ENCODE measurements around the gene PRSS21.

PRSS21 gene

DNA sequence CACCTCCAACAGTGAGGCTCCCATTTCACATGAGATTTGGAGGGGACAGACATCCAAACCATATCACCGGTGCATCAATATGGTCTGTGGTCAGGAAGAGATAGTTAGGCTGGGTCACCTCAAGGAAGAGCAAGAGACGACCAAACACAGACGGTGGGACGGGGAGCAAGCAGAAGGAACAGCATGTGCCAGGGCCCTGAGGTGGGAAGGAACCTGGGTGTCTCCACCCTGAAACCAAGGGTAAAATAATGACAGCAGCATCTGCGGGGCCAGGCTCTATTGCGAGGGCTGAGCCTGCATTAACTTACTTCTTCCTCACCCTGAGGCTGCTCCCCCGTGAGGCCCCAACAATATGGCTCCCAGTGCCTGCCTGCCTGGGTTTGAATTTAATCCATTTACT is 8.9 kb upstream of the PRSS21 start:
- DNase-seq = no peak

DNA sequence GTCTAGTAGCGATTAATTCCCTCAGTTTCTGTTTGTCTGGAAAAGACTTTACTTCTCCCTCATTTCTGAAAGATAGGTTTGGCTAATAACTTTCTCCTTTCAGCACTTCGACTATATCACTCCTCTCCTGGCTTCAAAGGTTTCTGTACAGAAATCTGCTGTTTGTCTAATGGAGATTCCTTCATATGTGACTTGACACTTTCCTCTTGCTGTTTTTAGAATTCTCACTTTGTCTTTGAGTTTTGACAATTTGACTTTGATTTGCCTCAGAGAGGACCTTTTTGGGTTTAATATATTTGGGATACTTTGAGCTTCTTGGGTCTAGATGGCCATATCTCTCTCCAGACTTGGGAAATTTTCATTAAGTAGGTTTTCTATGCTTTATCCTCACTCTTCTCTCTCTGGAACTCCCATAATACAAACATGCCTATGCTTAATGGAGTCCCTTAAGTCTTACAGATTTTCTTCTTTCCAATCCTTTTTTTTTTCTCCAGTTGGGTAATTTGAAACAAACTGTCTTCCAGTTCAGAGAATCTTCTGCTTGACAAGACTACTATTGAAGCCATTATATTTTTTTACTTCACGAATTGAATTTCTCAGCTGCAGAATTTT is 7.8 kb upstream of the PRSS21 start:
- DNase-seq = no peak

DNA sequence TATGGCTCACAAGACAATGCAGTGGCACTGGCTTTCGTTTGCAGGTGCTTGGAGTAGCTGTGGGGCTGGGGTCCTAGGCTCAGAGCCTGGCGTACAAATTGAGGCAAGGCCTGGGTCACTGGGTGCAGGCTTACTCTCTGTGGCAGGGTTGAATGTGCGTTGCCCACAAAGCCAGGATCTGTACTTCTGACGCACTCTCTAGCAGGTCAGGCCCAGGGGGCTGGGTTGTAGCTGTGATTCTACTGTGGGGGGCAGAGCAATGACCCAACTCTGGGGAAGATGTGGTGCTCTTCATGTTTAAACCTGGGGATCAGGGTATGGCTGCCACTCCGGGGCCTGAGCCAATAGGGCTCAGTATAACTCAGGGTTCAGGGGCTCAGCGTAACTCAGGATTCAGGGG is 6.4 kb upstream of the PRSS21 start:
- no peak for DNase-seq

DNA sequence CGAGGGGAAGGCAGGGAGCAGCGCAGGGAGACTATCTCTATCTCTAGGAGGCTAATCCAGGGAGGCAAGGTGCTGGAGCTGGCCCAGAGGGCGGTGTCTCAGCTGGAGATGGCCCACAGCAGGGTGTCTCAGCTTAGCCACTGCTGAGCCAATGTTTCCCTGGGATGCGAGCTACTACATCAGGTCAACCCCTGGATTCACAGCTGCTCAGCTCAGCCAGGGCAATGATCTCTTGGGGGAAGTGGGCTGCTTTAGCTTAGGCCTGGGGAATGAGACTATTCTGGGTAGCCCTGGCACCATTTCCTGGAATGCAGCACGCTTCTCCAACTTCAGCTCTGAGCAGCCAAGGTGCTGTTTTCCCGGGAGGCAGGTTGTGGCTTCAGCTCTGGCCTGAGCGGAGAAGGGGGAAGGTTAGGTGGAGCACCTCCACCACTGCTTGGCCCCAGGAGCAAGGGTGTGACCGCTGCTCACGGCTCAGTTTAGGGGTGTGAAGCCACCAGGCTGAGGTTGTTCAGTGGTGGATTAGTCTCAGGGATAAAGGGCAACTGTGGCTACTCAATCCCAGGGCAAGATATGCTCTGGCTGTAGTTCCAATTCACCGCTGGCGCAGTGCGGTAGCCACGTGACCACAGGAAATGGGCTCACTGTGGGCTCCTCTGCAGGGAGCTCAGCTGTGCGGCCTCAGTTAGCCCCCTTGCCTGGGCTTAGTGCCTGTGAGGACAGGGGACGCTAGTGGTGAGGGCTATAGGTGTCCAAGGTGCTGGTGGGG is 5.2 kb upstream of the PRSS21 start:
- DNase-seq = no peak

GRCh38 chr16:2813771-2814221 is 3.2 kb upstream of the PRSS21 start:
- DNase-seq = no peak

GRCh38 chr16:2814551-2815298 is 2.3 kb upstream of the PRSS21 start:
- no peak for DNase-seq

DNA sequence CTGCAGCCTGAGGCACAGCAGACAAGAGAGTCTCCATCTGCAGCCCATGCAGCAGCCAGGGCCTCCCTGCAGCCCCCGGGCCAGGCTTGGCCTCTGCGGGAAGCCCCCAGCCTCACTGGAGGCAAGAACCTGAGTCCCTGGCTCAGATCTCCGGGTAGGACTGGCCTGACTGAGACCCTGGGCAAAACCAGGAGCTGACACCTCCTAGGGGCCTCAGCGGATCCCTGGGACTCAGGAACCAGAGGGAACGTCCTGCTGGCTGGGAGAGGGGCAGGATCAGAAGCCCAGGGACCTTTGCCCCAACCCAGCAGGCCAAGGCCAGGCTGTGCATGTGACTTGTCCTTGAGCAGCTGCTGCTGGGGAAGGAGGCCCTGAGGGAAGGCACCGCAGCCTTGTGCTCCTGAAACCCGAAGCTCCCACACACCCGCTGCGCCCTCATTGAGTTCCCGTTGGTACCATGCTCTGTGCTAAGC is 1.7 kb upstream of the PRSS21 start:
- DNase-seq = no peak

- DNase-seq = no peak
Observed at GRCh38 chr16:2817340-2818271, 569 bp downstream of the PRSS21 start.

- no peak for DNase-seq
Observed at GRCh38 chr16:2818272-2818876, 1.3 kb downstream of the PRSS21 start.

- no peak for DNase-seq
Observed at GRCh38 chr16:2819179-2819938, 2.3 kb downstream of the PRSS21 start.

DNA sequence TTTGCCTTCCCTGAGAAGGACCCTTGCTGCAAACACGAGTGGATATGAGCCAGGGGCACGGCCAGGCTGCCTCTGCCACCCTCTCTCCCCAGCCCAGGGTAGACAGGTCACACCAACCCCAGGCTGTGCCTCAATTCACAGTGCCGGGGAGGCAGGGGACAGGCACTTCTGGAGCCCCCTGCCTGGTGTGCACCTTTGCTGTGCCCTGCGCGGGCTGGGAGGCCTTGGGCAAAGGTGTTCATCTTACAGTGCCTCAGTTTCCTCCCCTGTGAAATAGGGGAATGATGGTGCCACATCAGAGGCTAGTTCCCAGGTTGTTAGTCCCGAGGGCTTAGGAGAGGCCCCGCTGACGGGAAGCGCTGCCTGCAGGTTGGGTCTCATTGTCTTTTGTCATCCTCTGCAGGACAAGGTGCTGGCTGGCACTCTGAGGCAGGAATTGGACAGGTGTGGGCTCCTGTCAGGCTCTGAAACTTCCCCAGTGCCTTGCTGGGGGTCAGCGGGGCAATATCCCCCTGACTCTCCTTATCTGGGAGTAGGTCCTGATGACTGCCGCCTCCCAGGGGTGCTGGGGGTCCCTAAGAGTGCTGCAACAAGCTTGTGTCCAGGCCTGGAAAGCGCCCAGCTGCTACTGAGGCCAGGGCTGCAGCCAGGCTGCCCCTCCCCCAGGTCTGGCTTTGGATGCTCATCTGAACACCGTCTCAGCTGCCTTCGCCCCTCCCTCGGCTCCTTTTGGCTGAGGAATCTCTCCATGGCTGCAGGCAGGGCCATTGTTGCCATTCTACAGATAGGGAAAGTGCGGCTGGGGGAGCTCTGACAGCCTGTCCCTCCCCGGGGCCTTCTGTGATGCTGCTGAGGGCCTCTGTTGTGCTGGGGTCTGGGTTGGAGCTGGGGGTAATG is 3.1 kb downstream of the PRSS21 start:
- DNase-seq = no peak

- no peak for DNase-seq
Observed at GRCh38 chr16:2820836-2821486, 3.9 kb downstream of the PRSS21 start.

- no peak for DNase-seq
Observed at GRCh38 chr16:2821487-2822157, 4.6 kb downstream of the PRSS21 start.

DNA sequence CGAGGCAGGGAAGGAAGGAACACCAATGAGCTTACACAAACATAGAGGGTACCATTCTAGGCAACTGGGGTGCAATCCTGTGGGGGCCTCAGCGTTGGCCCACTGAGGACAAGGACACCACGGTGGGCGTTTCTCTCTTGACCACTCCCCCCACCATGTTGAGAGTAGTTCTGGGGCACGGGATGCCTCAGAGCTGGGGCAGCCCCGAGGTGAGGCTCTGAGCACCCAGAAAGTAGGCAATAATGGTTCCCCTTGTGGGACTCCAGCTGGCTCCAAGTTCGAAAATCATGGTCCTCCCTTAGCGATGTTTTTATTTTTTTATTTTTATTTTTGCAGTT is 5.1 kb downstream of the PRSS21 start:
- no peak for DNase-seq

DNA sequence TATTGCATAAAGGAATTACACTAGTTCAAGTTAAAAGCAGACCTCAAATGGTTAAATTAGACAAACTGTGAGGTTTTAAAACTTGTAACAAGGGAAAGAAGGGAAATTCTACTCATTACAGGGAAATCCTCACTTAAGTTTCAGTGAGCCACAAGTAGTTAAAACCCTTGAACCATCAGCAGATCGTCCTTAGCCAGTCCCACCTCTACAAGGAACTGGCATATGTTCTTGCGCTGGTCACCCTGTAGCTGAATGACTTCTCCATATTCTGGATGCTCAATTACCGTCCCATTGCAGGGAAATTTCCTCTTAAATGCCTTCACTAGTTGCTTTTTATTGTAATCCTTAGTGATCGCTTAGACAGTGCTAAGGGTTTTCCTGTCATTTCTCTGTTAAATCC is 5.5 kb downstream of the PRSS21 start:
- DNase-seq = no peak

GRCh38 chr16:2824626-2825025 is 7.6 kb downstream of the PRSS21 start:
- DNase-seq = no peak

DNA sequence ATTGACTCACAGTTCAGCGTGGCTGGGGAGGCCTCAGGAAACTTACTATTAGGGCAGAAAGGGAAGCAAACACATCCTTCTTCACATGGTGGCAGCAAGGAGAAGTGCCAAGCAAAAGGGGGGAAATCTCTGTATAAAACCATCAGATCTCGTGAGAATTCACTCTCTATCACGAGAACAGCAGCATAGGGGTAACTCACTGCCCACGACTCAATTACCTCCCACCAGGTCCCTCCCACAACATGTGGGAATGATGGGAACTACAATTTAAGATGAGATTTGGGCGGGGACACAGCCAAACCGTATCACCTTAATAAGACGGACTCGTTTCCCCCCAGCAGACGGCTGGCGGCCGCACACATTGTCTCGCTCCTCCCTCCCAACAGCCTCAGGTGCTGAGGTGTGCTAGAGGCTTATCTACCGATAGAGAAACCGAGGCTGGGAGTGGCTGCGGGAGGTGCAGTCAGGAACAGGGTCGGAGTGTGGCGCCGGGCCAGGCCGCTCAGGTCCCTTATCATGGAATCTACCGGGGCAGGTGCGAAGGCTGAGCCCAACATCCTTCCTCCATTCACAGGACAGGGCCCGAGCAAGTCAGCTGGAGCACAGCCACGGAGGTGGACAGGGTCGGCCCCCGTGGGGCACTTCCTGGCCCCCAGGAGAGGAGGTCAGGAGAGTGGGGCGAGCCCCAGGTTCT is 8.2 kb downstream of the PRSS21 start:
- no peak for DNase-seq

DNA sequence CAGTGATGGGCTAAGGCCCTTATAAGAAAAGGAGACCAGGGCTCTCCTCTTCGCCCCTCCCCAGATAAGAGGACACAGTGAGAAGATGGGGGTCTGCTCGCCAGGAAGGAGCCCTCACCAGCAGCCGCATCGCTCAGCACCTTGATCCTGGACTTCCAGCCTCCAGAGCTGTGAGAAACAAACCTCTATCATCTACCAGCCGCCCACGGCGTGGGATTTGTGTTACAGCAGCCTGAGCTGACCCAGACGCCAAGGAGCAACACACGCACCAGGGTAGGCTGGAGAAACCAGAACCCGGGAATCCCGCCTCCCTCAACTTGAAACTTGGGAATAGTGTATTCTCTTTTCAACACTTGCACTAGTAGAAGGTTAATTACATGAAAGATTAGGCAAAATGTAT is 8.9 kb downstream of the PRSS21 start:
- no peak for DNase-seq
